Fibroblast of mammary gland (primary cell): ENCODE data around the gene NDUFAF8.

Experiments used
- DNase-seq: peaks from one replicate; pipeline ENCODE4 v3.0.0-alpha.2; 2010; ENCODE audit warnings: low read depth
- H3K4me3 ChIP-seq: 2 replicates; pipeline ENCODE4 v1.5.1; 2011; ENCODE audit warnings: low read depth, mild to moderate bottlenecking, low read length, moderate library complexity; ENCODE audit not compliant: control insufficient read depth
- TF ChIP-seq, protein P1 (sequence below): conservative IDR thresholded peaks from 2 replicates; pipeline ENCODE4 v1.5.1; 2011; ENCODE audit warnings: low read depth, low read length, inconsistent platforms; ENCODE audit not compliant: control insufficient read depth, insufficient read depth

The NDUFAF8 gene

DNA sequence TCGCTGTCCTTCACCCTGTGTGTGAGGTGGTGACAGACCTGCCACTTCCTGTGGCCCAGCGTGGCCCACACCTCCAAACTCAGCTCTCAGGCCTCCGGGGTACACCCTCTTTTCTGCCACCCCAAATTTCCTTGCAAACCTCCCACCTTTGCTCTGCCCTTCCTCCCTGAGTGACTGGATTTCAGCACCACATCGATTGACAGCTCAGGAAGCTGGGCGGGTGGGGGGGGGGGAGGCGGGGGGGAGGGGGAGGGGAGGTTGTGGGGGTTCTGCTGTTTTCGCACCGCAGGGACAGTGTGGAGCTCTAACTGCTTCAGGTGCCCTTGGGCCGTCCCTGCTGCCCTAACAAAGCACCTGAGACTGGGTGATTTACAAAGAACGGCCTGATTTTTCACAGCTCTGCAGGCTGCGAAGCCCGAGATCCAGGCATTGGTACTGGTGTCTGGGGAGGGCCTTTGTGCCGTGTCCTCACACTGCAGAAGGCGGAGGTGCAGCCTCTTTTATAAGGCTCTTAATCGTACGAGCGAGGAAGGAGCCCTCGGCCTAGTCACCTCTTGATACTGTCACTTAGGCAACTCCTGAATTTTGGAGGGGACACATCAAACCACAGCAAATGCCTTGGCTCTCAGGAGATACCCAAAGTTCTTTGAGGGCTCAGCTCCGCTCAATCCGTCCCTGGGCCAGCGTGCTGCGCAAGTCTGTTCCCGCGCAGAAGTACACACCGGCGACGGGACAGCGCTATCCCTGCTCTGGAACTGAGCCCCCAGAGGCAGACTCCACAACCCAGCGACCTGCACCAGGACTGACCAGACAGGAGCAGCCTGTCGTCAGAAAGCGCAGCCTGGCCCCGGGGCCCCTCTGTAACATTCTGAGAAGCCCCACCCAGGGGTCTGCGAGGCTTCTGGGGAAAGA lies 3.6 kb downstream of the NDUFAF8 start:
- H3K4me3 ChIP-seq: no peak overlapping the region
- TF ChIP-seq, protein P1, sequence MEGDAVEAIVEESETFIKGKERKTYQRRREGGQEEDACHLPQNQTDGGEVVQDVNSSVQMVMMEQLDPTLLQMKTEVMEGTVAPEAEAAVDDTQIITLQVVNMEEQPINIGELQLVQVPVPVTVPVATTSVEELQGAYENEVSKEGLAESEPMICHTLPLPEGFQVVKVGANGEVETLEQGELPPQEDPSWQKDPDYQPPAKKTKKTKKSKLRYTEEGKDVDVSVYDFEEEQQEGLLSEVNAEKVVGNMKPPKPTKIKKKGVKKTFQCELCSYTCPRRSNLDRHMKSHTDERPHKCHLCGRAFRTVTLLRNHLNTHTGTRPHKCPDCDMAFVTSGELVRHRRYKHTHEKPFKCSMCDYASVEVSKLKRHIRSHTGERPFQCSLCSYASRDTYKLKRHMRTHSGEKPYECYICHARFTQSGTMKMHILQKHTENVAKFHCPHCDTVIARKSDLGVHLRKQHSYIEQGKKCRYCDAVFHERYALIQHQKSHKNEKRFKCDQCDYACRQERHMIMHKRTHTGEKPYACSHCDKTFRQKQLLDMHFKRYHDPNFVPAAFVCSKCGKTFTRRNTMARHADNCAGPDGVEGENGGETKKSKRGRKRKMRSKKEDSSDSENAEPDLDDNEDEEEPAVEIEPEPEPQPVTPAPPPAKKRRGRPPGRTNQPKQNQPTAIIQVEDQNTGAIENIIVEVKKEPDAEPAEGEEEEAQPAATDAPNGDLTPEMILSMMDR: no peak
- DNase-seq: no peak

GRCh38 chr17:81243333-81243664 lies 4.2 kb downstream of the NDUFAF8 start:
- no peak for DNase-seq
- no peak overlapping the region for H3K4me3 ChIP-seq
- TF ChIP-seq, protein P1: no peak

GRCh38 chr17:81244358-81245023 lies 5.4 kb downstream of the NDUFAF8 start:
- no peak for DNase-seq
- H3K4me3 ChIP-seq: no peak overlapping the region
- TF ChIP-seq, protein P1: no peak

DNA sequence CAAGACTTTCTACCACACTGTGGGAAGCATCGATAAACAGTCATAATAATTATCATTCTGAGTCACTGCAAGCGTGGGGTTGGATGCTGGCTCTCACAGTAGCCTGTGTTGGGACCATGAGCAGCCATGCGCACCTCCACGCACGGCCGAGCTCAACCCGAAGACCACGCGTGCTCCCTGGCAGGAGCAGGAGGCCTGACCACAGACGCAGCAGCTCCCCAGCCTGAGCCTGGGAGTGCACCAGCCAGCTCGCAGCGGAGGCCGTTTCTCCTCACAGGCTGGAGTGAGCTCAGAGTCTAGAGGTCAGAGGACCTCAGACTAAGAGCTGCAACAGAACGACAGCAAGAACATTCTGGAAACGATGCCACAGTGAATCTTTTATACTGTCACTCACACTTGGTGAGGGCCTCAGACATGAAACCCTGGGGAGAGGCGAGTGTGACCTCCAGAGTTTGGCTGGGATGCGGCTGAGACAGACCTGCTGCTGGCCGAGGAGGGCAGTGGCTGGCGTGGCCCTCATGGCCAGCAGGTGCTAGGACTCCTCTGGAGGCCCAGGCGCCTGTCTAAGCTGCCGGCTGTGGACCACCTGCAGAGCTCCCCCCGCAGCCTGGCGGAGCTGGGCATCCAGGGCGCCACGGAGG lies 6.0 kb downstream of the NDUFAF8 start:
- H3K4me3 ChIP-seq: no peak overlapping the region
- TF ChIP-seq, protein P1: no peak
- DNase-seq: peak; percentile 79

GRCh38 chr17:81245665-81246342 lies 6.7 kb downstream of the NDUFAF8 start:
- no peak overlapping the region for H3K4me3 ChIP-seq
- DNase-seq: no peak
- TF ChIP-seq, protein P1: no peak

GRCh38 chr17:81246343-81246670 lies 7.2 kb downstream of the NDUFAF8 start:
- H3K4me3 ChIP-seq: no peak overlapping the region
- DNase-seq: no peak
- TF ChIP-seq, protein P1: no peak
